GM12874 (cell line): ENCODE results near the gene TRMT11.

Experiments
- TF ChIP-seq, protein P1 (sequence below): IDR thresholded peaks from 2 replicates; pipeline ENCODE4 v1.5.1; 2011; ENCODE audit warnings: low read depth, mild to moderate bottlenecking, control low read depth, low read length, moderate library complexity; ENCODE audit not compliant: insufficient read depth

Gene TRMT11

DNA sequence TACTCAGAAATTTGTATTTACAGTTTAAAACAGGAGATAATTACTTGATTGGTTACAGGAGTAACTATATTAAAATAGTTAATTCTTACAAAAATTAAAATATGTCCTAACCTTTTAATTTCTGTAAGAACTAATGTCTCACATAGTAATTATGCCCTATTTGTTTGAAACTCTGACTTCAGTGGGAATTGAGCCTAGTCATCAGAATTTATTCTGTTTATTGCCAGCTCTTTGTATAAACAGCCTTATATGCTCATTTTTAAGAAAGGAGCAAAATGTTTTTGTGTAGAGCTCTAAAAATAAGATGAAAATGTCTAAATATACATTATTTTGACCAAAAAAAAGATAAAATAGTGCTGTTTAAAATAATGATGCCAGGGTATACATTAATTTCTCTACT lies 21.5 kb downstream of the TRMT11 start:
- TF ChIP-seq, protein P1, sequence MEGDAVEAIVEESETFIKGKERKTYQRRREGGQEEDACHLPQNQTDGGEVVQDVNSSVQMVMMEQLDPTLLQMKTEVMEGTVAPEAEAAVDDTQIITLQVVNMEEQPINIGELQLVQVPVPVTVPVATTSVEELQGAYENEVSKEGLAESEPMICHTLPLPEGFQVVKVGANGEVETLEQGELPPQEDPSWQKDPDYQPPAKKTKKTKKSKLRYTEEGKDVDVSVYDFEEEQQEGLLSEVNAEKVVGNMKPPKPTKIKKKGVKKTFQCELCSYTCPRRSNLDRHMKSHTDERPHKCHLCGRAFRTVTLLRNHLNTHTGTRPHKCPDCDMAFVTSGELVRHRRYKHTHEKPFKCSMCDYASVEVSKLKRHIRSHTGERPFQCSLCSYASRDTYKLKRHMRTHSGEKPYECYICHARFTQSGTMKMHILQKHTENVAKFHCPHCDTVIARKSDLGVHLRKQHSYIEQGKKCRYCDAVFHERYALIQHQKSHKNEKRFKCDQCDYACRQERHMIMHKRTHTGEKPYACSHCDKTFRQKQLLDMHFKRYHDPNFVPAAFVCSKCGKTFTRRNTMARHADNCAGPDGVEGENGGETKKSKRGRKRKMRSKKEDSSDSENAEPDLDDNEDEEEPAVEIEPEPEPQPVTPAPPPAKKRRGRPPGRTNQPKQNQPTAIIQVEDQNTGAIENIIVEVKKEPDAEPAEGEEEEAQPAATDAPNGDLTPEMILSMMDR: no peak

- TF ChIP-seq, protein P1: no peak
These were observed 23.7 kb downstream of the TRMT11 start for GRCh38 chr6:126010040-126010439.

GRCh38 chr6:126015863-126016262 lies 29.5 kb downstream of the TRMT11 start:
- TF ChIP-seq, protein P1: no peak

- TF ChIP-seq, protein P1: no peak
These were observed 30.3 kb downstream of the TRMT11 start for GRCh38 chr6:126016591-126016990.

DNA sequence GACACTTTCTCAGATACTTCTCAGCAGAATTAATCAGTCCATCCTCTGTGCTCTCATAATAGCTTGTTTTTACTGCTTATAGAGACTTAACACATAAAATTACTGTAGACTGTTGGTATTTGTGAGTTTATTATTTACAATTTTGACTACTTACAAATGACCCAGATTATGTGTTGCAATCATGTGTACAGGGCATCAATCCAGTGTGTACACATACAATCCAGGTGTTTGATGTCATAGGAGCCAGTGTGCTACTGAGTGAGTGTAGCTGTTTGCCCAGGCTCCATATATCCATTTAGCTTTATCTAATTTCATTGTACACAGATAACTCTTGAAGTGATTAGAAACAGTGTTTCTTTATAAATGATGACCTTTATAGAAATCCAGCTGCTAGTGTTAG lies 31.3 kb downstream of the TRMT11 start:
- TF ChIP-seq, protein P1: no peak

GRCh38 chr6:126020305-126021050 lies 34.1 kb downstream of the TRMT11 start:
- TF ChIP-seq, protein P1: no peak

GRCh38 chr6:126026001-126026400 lies 39.7 kb downstream of the TRMT11 start:
- TF ChIP-seq, protein P1: no peak

DNA sequence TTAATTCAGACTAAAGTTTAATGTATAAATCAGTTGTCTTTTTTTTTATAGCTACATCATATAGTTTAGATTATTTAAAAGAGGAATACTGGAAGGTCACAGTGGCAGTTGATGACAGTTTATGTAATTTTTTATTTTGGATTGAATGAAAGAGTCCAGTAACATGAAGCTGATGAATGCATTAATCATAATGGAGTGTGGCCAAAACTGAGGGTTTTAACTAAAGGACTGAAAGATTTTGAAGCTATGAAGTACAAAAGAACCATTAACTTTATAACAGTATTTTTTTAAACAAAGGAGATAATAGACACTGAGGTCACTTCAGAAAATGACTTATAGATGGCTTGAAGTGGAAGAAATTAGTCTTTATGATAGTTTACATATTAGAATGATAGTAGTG lies 41.3 kb downstream of the TRMT11 start:
- TF ChIP-seq, protein P1: no peak
